Measurements from ENCODE around the gene BANP. TPM values are rescaled to one million over a fixed set of nuclear protein-coding genes. Genes with fewer than 3 reads are reported as not detected.

BANP gene
- total and polyA plus RNA-seq, 2 experiments from 2014 or later, result 22.8 to 23.8 TPM

GRCh38 chr16:88064011-88064888, 113.0 kb downstream of the BANP start:
- TF ChIP-seq EZH2phosphoT487 (IDR thresholded peaks at IDR 0.05; ENCODE audit: low read depth, severe bottlenecking, unreplicated experiment), result no peak
- TF ChIP-seq EZH2 (IDR thresholded peaks at IDR 0.05; ENCODE audit: borderline replicate concordance), result no peak
- TF ChIP-seq CTCF (IDR thresholded peaks at IDR 0.05; ENCODE audit: poor library complexity), result no peak
- 98% methylated on average over 29 of the region's 31 CpGs for WGBS (ENCODE audit: low lambda C conversion rate, missing lambda C conversion rate)
- DNase-seq (ENCODE audit: low spot score), result no peak
- Histone ChIP-seq H3K79me2 (no peaks in the 10 kb centered on the region), H3K9me2 (replicated peaks; ENCODE audit: insufficient read depth) (no peaks in the 10 kb centered on the region), H3K4me1 (ENCODE audit: insufficient read depth) (peaks cover 20% of the 10 kb centered on the region), H3K4me2 (no peak overlapping the region), H4K20me1 (ENCODE audit: insufficient read depth, poor library complexity, severe bottlenecking) (no peaks in the 10 kb centered on the region), H2AFZ (no peak overlapping the region), H3K27ac (no peak overlapping the region), H3K9me3 (ENCODE audit: low read depth) (no peaks in the 10 kb centered on the region), H3K27me3 (no peaks in the 10 kb centered on the region), H3K4me3 (no peak overlapping the region), H3K36me3 (replicated peaks; ENCODE audit: insufficient read depth, low read depth) (no peaks in the 10 kb centered on the region)

- WGBS (ENCODE audit: low lambda C conversion rate, missing lambda C conversion rate), result 95% methylated on average over 19 of the region's 19 CpGs
Measured at GRCh38 chr16:88064889-88065746, 113.9 kb downstream of the BANP start.

GRCh38 chr16:88065747-88066142, 114.5 kb downstream of the BANP start:
- no peaks in the 10 kb centered on the region for H3K79me2 ChIP-seq
- TF ChIP-seq CTCF (IDR thresholded peaks at IDR 0.05; ENCODE audit: poor library complexity) (no peak), EZH2phosphoT487 (IDR thresholded peaks at IDR 0.05; ENCODE audit: low read depth, severe bottlenecking, unreplicated experiment) (no peak), EZH2 (IDR thresholded peaks at IDR 0.05; ENCODE audit: borderline replicate concordance) (no peak)

More at GRCh38 chr16:88064889-88065746, 113.9 kb downstream of the BANP start:
- Histone ChIP-seq H3K4me2 (no peak overlapping the region), H3K79me2 (no peaks in the 10 kb centered on the region), H2AFZ (no peak overlapping the region), H4K20me1 (ENCODE audit: insufficient read depth, poor library complexity, severe bottlenecking) (no peaks in the 10 kb centered on the region), H3K9me2 (replicated peaks; ENCODE audit: insufficient read depth) (no peaks in the 10 kb centered on the region), H3K4me1 (ENCODE audit: insufficient read depth) (peaks cover 20% of the 10 kb centered on the region), H3K36me3 (replicated peaks; ENCODE audit: insufficient read depth, low read depth) (no peaks in the 10 kb centered on the region), H3K4me3 (no peak overlapping the region), H3K27me3 (no peaks in the 10 kb centered on the region), H3K27ac (no peak overlapping the region), H3K9me3 (ENCODE audit: low read depth) (no peaks in the 10 kb centered on the region)
- no peak for TF ChIP-seq EZH2phosphoT487 (IDR thresholded peaks at IDR 0.05; ENCODE audit: low read depth, severe bottlenecking, unreplicated experiment)
- no peak for TF ChIP-seq EZH2 (IDR thresholded peaks at IDR 0.05; ENCODE audit: borderline replicate concordance)
- no peak for TF ChIP-seq CTCF (IDR thresholded peaks at IDR 0.05; ENCODE audit: poor library complexity)
- no peak for DNase-seq (ENCODE audit: low spot score)

More at GRCh38 chr16:88065747-88066142, 114.5 kb downstream of the BANP start:
- no peaks in the 10 kb centered on the region for H3K36me3 ChIP-seq (replicated peaks; ENCODE audit: insufficient read depth, low read depth)
- H3K9me3 ChIP-seq (ENCODE audit: low read depth), result no peaks in the 10 kb centered on the region
- H3K27ac ChIP-seq, result no peak overlapping the region
- no peaks in the 10 kb centered on the region for H3K27me3 ChIP-seq
- no peaks in the 10 kb centered on the region for H4K20me1 ChIP-seq (ENCODE audit: insufficient read depth, poor library complexity, severe bottlenecking)
- no peak for DNase-seq (ENCODE audit: low spot score)
- no peak overlapping the region for H2AFZ ChIP-seq
- H3K9me2 ChIP-seq (replicated peaks; ENCODE audit: insufficient read depth), result no peaks in the 10 kb centered on the region
- peaks cover 20% of the 10 kb centered on the region for H3K4me1 ChIP-seq (ENCODE audit: insufficient read depth)
- H3K4me2 ChIP-seq, result no peak overlapping the region
- no peak overlapping the region for H3K4me3 ChIP-seq
- WGBS (ENCODE audit: low lambda C conversion rate, missing lambda C conversion rate), result 90% methylated on average over 15 of the region's 15 CpGs
